COLO829 (cell line): ENCODE data around the gene PCOLCE2.

Source experiments
- DNase-seq: peaks from one replicate; pipeline ENCODE4 v3.0.0; 2012; ENCODE audit warnings: low spot score

Gene PCOLCE2

GRCh38 chr3:142808103-142808917 lies 80.6 kb downstream of the PCOLCE2 start:
- DNase-seq = peak; percentile 92

- no peak for DNase-seq
Observed at GRCh38 chr3:142802891-142803290, 86.0 kb downstream of the PCOLCE2 start.

- no peak for DNase-seq
Observed at GRCh38 chr3:142801746-142802145, 87.1 kb downstream of the PCOLCE2 start.

GRCh38 chr3:142796823-142797222 lies 92.1 kb downstream of the PCOLCE2 start:
- DNase-seq = no peak

- DNase-seq = no peak
Observed at GRCh38 chr3:142795332-142795731, 93.6 kb downstream of the PCOLCE2 start.

GRCh38 chr3:142794508-142794907 lies 94.4 kb downstream of the PCOLCE2 start:
- DNase-seq = no peak

- no peak for DNase-seq
Observed at GRCh38 chr3:142787719-142788118, 101.2 kb downstream of the PCOLCE2 start.

GRCh38 chr3:142785996-142786395 lies 102.9 kb downstream of the PCOLCE2 start:
- no peak for DNase-seq

- no peak for DNase-seq
Observed at GRCh38 chr3:142784228-142784627, 104.7 kb downstream of the PCOLCE2 start.

GRCh38 chr3:142782616-142783015 lies 106.3 kb downstream of the PCOLCE2 start:
- DNase-seq = no peak

GRCh38 chr3:142779591-142779990 lies 109.3 kb downstream of the PCOLCE2 start:
- peak; percentile 3 for DNase-seq

GRCh38 chr3:142778541-142778940 lies 110.3 kb downstream of the PCOLCE2 start:
- no peak for DNase-seq

- no peak for DNase-seq
Observed at GRCh38 chr3:142777927-142778326, 111.0 kb downstream of the PCOLCE2 start.

GRCh38 chr3:142768338-142768737 lies 120.5 kb downstream of the PCOLCE2 start:
- DNase-seq = no peak
